SK-N-SH (cell line): Measurements from ENCODE around the gene RNF4. TPM values are rescaled to one million over a fixed set of nuclear protein-coding genes. Genes with fewer than 3 reads are reported as not detected.
"Not testable (repeated sequence)": the region's sequence is repeated elsewhere in the genome, so short reads cannot be mapped to it uniquely, and the experiment has no call there.

Source experiments
- CTCF ChIA-PET: fragments of 300-600, 350-600 bp; formaldehyde crosslinking; extraction: SDS; loops from one replicate; lab custom pipeline; 2021; lab: Yijun Ruan, JAX
- POLR2A ChIA-PET: fragments of 350-600 bp; sonication (Branson Sonifier 250); formaldehyde crosslinking; extraction: SDS; loops from one replicate; lab custom pipeline; 2020; ENCODE audit warnings: antibody characterized with exemption, inconsistent platforms; lab: Yijun Ruan, JAX
- DNase-seq: peaks from one replicate; pipeline ENCODE4 v3.0.0; 2012
- H2AFZ ChIP-seq: fragments of 200-600 bp; sonication (generic); 2 replicates; pipeline ENCODE4 v1.8.1; 2016; ENCODE audit warnings: antibody characterized with exemption, mild to moderate bottlenecking, low read depth
- H3F3A ChIP-seq: fragments of 200-600 bp; sonication (generic); replicated peaks from 2 replicates; pipeline ENCODE3; 2016; ENCODE audit warnings: antibody characterized with exemption, mild to moderate bottlenecking; ENCODE audit not compliant: insufficient read depth
- H3K27ac ChIP-seq, 2 experiments: fragments of 200-500 bp in 1 of 2; fragments of 200-600 bp in 1 of 2; sonication (Bioruptor generic) in 1 of 2; sonication (generic), shearing (Covaris generic) in 1 of 2; 2 replicates each; pipeline versions ENCODE4 v1.5.1 to v1.6.1; 2014 to 2016; ENCODE audit warnings: low read depth in 2 of 2, inconsistent platforms in 1 of 2, low read length in 1 of 2, mild to moderate bottlenecking in 1 of 2, mixed read lengths in 1 of 2
- H3K27me3 ChIP-seq: fragments of 200-600 bp; sonication (generic), shearing (Covaris generic); 2 replicates; pipeline ENCODE4 v1.6.1; 2016; ENCODE audit warnings: mixed run types; ENCODE audit not compliant: insufficient read depth
- H3K36me3 ChIP-seq, 2 experiments: fragments of 200-500 bp in 1 of 2; fragments of 200-600 bp in 1 of 2; sonication (Bioruptor generic) in 1 of 2; sonication (generic) in 1 of 2; replicated peaks in 1 of 2; 2 replicates each; pipeline versions ENCODE3 to v1.5.1; 2014 to 2016; ENCODE audit warnings: low read length in 1 of 2, mild to moderate bottlenecking in 1 of 2; ENCODE audit not compliant: insufficient read depth in 2 of 2, control insufficient read depth in 1 of 2
- H3K4me1 ChIP-seq, 2 experiments: fragments of 200-500 bp in 1 of 2; fragments of 200-600 bp in 1 of 2; sonication (Bioruptor generic) in 1 of 2; sonication (generic), shearing (Covaris generic) in 1 of 2; 2 replicates each; pipeline versions ENCODE4 v1.5.1 to v1.6.1; 2014 to 2016; ENCODE audit warnings: low read depth in 1 of 2, low read length in 1 of 2, mixed run types in 1 of 2; ENCODE audit not compliant: insufficient read depth in 2 of 2, control insufficient read depth in 1 of 2
- H3K4me2 ChIP-seq: fragments of 200-600 bp; sonication (generic), shearing (Covaris generic); 2 replicates; pipeline ENCODE4 v1.6.1; 2017; ENCODE audit warnings: mixed run types
- H3K4me3 ChIP-seq, 2 experiments: fragments of 200-500 bp in 1 of 2; fragments of 200-600 bp in 1 of 2; sonication (Bioruptor generic) in 1 of 2; sonication (generic), shearing (Covaris generic) in 1 of 2; 2 replicates each; pipeline versions ENCODE4 v1.5.1 to v1.8.1; 2014 to 2016; ENCODE audit warnings: low read depth in 2 of 2, inconsistent platforms in 1 of 2, low read length in 1 of 2, mild to moderate bottlenecking in 1 of 2, mixed read lengths in 1 of 2, moderate library complexity in 1 of 2
- H3K79me2 ChIP-seq: fragments of 200-600 bp; sonication (generic); 2 replicates; pipeline ENCODE4 v1.8.1; 2017; ENCODE audit warnings: mild to moderate bottlenecking; ENCODE audit not compliant: insufficient read depth
- H3K9ac ChIP-seq: fragments of 200-600 bp; sonication (generic); 2 replicates; pipeline ENCODE4 v1.6.1; 2017; ENCODE audit warnings: mixed run types
- H3K9me2 ChIP-seq: fragments of 200-600 bp; sonication (generic); 2 replicates; pipeline ENCODE4 v1.6.1; 2017; ENCODE audit warnings: mixed run types
- H3K9me3 ChIP-seq: fragments of 200-600 bp; sonication (generic); 2 replicates; pipeline ENCODE4 v1.6.1; 2017; ENCODE audit warnings: mixed run types, mild to moderate bottlenecking, moderate library complexity
- H4K20me1 ChIP-seq: fragments of 200-600 bp; sonication (generic); 2 replicates; pipeline ENCODE4 v1.6.1; 2017; ENCODE audit warnings: mild to moderate bottlenecking, mixed run types; ENCODE audit not compliant: insufficient read depth
- CTCF ChIP-seq: fragments of 200-600 bp; sonication (generic); IDR thresholded peaks from 2 replicates; pipeline ENCODE4 v1.6.1; 2017; ENCODE audit warnings: antibody characterized with exemption, mild to moderate bottlenecking, moderate library complexity
- ELF1 ChIP-seq: IDR thresholded peaks from 2 replicates; pipeline ENCODE4 v1.4.0; 2012
- EP300 ChIP-seq, 2 experiments: IDR thresholded peaks; 2 replicates each; pipeline versions ENCODE4 v1.4.0 to v1.6.1; 2012; ENCODE audit warnings: borderline replicate concordance in 1 of 2, low read depth in 1 of 2, low read length in 1 of 2
- EZH2phosphoT487 ChIP-seq: fragments of 200-600 bp; sonication (generic); IDR thresholded peaks from 2 replicates; pipeline ENCODE4 v1.6.1; 2017; ENCODE audit warnings: low read depth, mixed run types, mild to moderate bottlenecking, antibody characterized with exemption, moderate library complexity, borderline replicate concordance
- FOXJ3 ChIP-seq: sonication (generic); formaldehyde crosslinking; IDR thresholded peaks from 2 replicates; pipeline ENCODE4 v1.5.1; 2020; ENCODE audit warnings: mild to moderate bottlenecking, missing genetic modification reagents
- GATA2 ChIP-seq: sonication (generic); formaldehyde crosslinking; IDR thresholded peaks from 2 replicates; pipeline ENCODE4 v1.5.0; 2020; ENCODE audit warnings: mild to moderate bottlenecking, missing genetic modification reagents
- MAX ChIP-seq: IDR thresholded peaks from 2 replicates; pipeline ENCODE4 v1.4.0; 2012; ENCODE audit warnings: low read depth
- MEF2A ChIP-seq: IDR thresholded peaks from 2 replicates; pipeline ENCODE4 v1.4.0; 2012; ENCODE audit warnings: low read depth, borderline replicate concordance
- PBX3 ChIP-seq: IDR thresholded peaks from 2 replicates; pipeline ENCODE4; 2012
- RCOR1 ChIP-seq: fragments of 150-350 bp; IDR thresholded peaks from 2 replicates; pipeline ENCODE4 v1.6.1; 2017; ENCODE audit warnings: antibody characterized with exemption, low read length
- RXRA ChIP-seq: IDR thresholded peaks from 2 replicates; pipeline ENCODE4 v1.4.0; 2012; ENCODE audit warnings: low read depth, mild to moderate bottlenecking, borderline replicate concordance
- TCF12 ChIP-seq: IDR thresholded peaks from 2 replicates; pipeline ENCODE4 v1.4.0; 2012
- TEAD4 ChIP-seq: IDR thresholded peaks from 2 replicates; pipeline ENCODE4 v1.4.0; 2012; ENCODE audit warnings: mild to moderate bottlenecking, borderline replicate concordance; ENCODE audit not compliant: insufficient read depth
- USF1 ChIP-seq: IDR thresholded peaks from 2 replicates; pipeline ENCODE4 v1.4.0; 2012; ENCODE audit warnings: low read depth, borderline replicate concordance
- WGBS: methylation state at CpG from one replicate; pipeline ENCODE4 v1.1.6; 2017; ENCODE audit warnings: low lambda C conversion rate; 5-methylcytosine and 5-hydroxymethylcytosine counted together
- polyA plus RNA-seq, 3 experiments: library from polyadenylated mRNA; depleted of rRNA; stranded (reverse); fragments of >200 nt; gene quantifications; 2 replicates each; pipeline ENCODE4 v1.2.3, GENCODE V29; 2012

RNF4 gene
- polyA plus RNA-seq, 1 of the 3 experiments (the other 2 are of a cell fraction) = 60.7 TPM

- CTCF ChIA-PET, H3K4me2 ChIP-seq, H3F3A ChIP-seq, H3K4me1 ChIP-seq, H4K20me1 ChIP-seq, H3K4me3 ChIP-seq, H3K27me3 ChIP-seq, H3K9ac ChIP-seq, POLR2A ChIA-PET, DNase-seq, H2AFZ ChIP-seq, H3K9me3 ChIP-seq, H3K27ac ChIP-seq, H3K9me2 ChIP-seq: not testable (repeated sequence)
- 95% methylated on average over 11 of the region's 11 CpGs for WGBS
- Histone ChIP-seq H3K79me2 (peaks cover 11% of the 10 kb centered on the region; the same call in 1 of the 2 replicates), H3K36me3 (peaks cover 28 to 56% of the 10 kb centered on the region in 2 experiments)
Observed at GRCh38 chr4:2514944-2515343, 46.0 kb downstream of the RNF4 start.

- H3K4me3 ChIP-seq = no peak overlapping the region
- TF ChIP-seq TEAD4 = no peak
- TF ChIP-seq MEF2A = no peak
- TF ChIP-seq EZH2phosphoT487 = no peak
- no peak for TF ChIP-seq CTCF
- no peak for TF ChIP-seq TCF12
- no peak for TF ChIP-seq FOXJ3 (CRISPR knock-in tag)
Observed at GRCh38 chr4:2515830-2516550, 47.1 kb downstream of the RNF4 start.

GRCh38 chr4:2516635-2517034 lies 47.7 kb downstream of the RNF4 start:
- DNase-seq = no peak
- peaks cover 25 to 43% of the 10 kb centered on the region in 2 experiments for H3K36me3 ChIP-seq
- no peak overlapping the region for H2AFZ ChIP-seq
- H3K79me2 ChIP-seq = 0 out of 2 replicates have a peak, but pooled peaks cover 8% of the 10 kb centered on the region
- POLR2A ChIA-PET = interaction anchor here (0.7 kb wide), 1 partner anchor 33 kb away, joined by 6 read pairs; no protein-coding TSS in a partner anchor
- no peak for TF ChIP-seq MEF2A
- TF ChIP-seq MAX = no peak
- no peak for TF ChIP-seq ELF1
- TF ChIP-seq EZH2phosphoT487 = no peak
- no peak for TF ChIP-seq RCOR1
- no peak for TF ChIP-seq CTCF
- no peak for TF ChIP-seq EP300 (IDR thresholded peaks at IDR 0.05; ENCODE audit: borderline replicate concordance in 1 of 2, low read depth in 1 of 2, low read length in 1 of 2)
- TF ChIP-seq PBX3 = no peak
- TF ChIP-seq GATA2 (CRISPR knock-in tag) = no peak
- TF ChIP-seq RXRA = no peak
- no peak for TF ChIP-seq USF1
- TF ChIP-seq, all 33 proteins: peak for 0
- 92% methylated on average over 2 of the region's 2 CpGs for WGBS
- Histone ChIP-seq H3K27ac (no peak overlapping the region), H3K4me2 (no peak overlapping the region), H3K27me3 (no peaks in the 10 kb centered on the region), H3K4me1 (no peaks in the 10 kb centered on the region), H3F3A (peaks cover 12% of the 10 kb centered on the region), H3K9me3 (no peaks in the 10 kb centered on the region), H4K20me1 (no peaks in the 10 kb centered on the region), H3K9me2 (no peaks in the 10 kb centered on the region), H3K9ac (no peak overlapping the region), H3K4me3 (no peak overlapping the region)
- CTCF ChIA-PET = no interaction called here

More at GRCh38 chr4:2515830-2516550, 47.1 kb downstream of the RNF4 start:
- H3K4me1 ChIP-seq = no peaks in the 10 kb centered on the region
- no peak for DNase-seq
- no peaks in the 10 kb centered on the region for H4K20me1 ChIP-seq
- POLR2A ChIA-PET = no interaction called here
- no peaks in the 10 kb centered on the region for H3K27me3 ChIP-seq
- H3K27ac ChIP-seq = no peak overlapping the region; a peak in 1 of 4 replicates
- no peak overlapping the region for H3K4me2 ChIP-seq
- H3K79me2 ChIP-seq = 0 out of 2 replicates have a peak, but pooled peaks cover 8% of the 10 kb centered on the region
- CTCF ChIA-PET = no interaction called here
- 100% methylated on average over 3 of the region's 4 CpGs for WGBS
- H3K36me3 ChIP-seq = peaks cover 21 to 45% of the 10 kb centered on the region in 2 experiments
- H3K9ac ChIP-seq = no peak overlapping the region
- H2AFZ ChIP-seq = no peak overlapping the region
- H3F3A ChIP-seq = peaks cover 7% of the 10 kb centered on the region
- no peaks in the 10 kb centered on the region for H3K9me2 ChIP-seq
- H3K9me3 ChIP-seq = no peaks in the 10 kb centered on the region
